Activated CD8-positive, alpha-beta memory T cell treated with anti-CD3 and anti-CD28 coated beads for 36 hours (primary cell): ENCODE results near the gene ATP2B3. TPM values are rescaled to one million over a fixed set of nuclear protein-coding genes. Genes with fewer than 3 reads are reported as not detected.

Experiments used
- CTCF ChIA-PET: fragments of 350-600 bp; sonication (Branson Sonifier 250); formaldehyde crosslinking; loops from one replicate; lab custom pipeline; 2021; ENCODE audit warnings: antibody characterized with exemption; lab: Charles Lee
- POLR2A ChIA-PET: fragments of 350-600 bp; sonication (Branson Sonifier 250); formaldehyde crosslinking; loops from one replicate; lab custom pipeline; 2021; ENCODE audit warnings: antibody characterized with exemption; lab: Charles Lee
- total RNA-seq, 2 experiments: library from RNA; stranded (reverse); gene quantifications; one replicate each; pipeline ENCODE4 v1.2.3, GENCODE V29; 2021

ATP2B3 gene
- total RNA-seq, 2 experiments from 2014 or later: not detected

GRCh38 chrX:153556767-153557166 lies 39.3 kb downstream of the ATP2B3 start:
- ChIA-PET POLR2A (no interaction called here), CTCF (interaction anchor here (0.7 kb wide), 1 partner anchor 16 kb away, joined by 4 read pairs; no protein-coding TSS in a partner anchor)

- ChIA-PET POLR2A (no interaction called here), CTCF (no interaction called here)
Observed at GRCh38 chrX:153557618-153558355, 40.3 kb downstream of the ATP2B3 start.

- POLR2A ChIA-PET: no interaction called here
- CTCF ChIA-PET: interaction anchor here (0.9 to 1.5 kb wide), 2 partner anchors 23 to 107 kb away, joined by 3 to 4 read pairs; no protein-coding TSS in a partner anchor
Observed at GRCh38 chrX:153560000-153560399, 42.6 kb downstream of the ATP2B3 start.

- CTCF ChIA-PET: interaction anchor here (0.9 to 1.5 kb wide), 2 partner anchors 23 to 107 kb away, joined by 3 to 4 read pairs; no protein-coding TSS in a partner anchor
- POLR2A ChIA-PET: no interaction called here
Observed at GRCh38 chrX:153560466-153560865, 43.0 kb downstream of the ATP2B3 start.

GRCh38 chrX:153561337-153561736 lies 43.9 kb downstream of the ATP2B3 start:
- POLR2A ChIA-PET: no interaction called here
- CTCF ChIA-PET: no interaction called here

GRCh38 chrX:153562546-153562945 lies 45.1 kb downstream of the ATP2B3 start:
- ChIA-PET CTCF (interaction anchor here (1.3 kb wide), 1 partner anchor 23 kb away, joined by 3 read pairs; no protein-coding TSS in a partner anchor), POLR2A (no interaction called here)

- CTCF ChIA-PET: interaction anchor here (2.0 kb wide), 1 partner anchor 10 kb away, joined by 4 read pairs; no protein-coding TSS in a partner anchor
- POLR2A ChIA-PET: interaction anchor here (0.5 kb wide), 1 partner anchor 14 kb away, joined by 3 read pairs; no protein-coding TSS in a partner anchor
Observed at GRCh38 chrX:153564047-153564606, 46.7 kb downstream of the ATP2B3 start.

GRCh38 chrX:153565996-153566580 lies 48.6 kb downstream of the ATP2B3 start:
- CTCF ChIA-PET: interaction anchor here (2.0 kb wide), 1 partner anchor 12 kb away, joined by 4 read pairs; no protein-coding TSS in a partner anchor
- POLR2A ChIA-PET: no interaction called here

GRCh38 chrX:153568451-153569011 lies 51.1 kb downstream of the ATP2B3 start:
- POLR2A ChIA-PET: no interaction called here
- CTCF ChIA-PET: no interaction called here

GRCh38 chrX:153569475-153569874 lies 52.0 kb downstream of the ATP2B3 start:
- POLR2A ChIA-PET: no interaction called here
- CTCF ChIA-PET: no interaction called here

- ChIA-PET POLR2A (no interaction called here), CTCF (interaction anchor here (1.2 kb wide), 1 partner anchor 18 kb away, joined by 4 read pairs; no protein-coding TSS in a partner anchor)
Observed at GRCh38 chrX:153571534-153571908, 54.1 kb downstream of the ATP2B3 start.

GRCh38 chrX:153572601-153573000 lies 55.2 kb downstream of the ATP2B3 start:
- POLR2A ChIA-PET: no interaction called here
- CTCF ChIA-PET: no interaction called here

GRCh38 chrX:153573984-153574383 lies 56.5 kb downstream of the ATP2B3 start:
- CTCF ChIA-PET: no interaction called here
- POLR2A ChIA-PET: no interaction called here

GRCh38 chrX:153576239-153576870 lies 58.9 kb downstream of the ATP2B3 start:
- CTCF ChIA-PET: no interaction called here
- POLR2A ChIA-PET: no interaction called here

- ChIA-PET POLR2A (no interaction called here), CTCF (no interaction called here)
Observed at GRCh38 chrX:153576961-153577360, 59.5 kb downstream of the ATP2B3 start.

GRCh38 chrX:153578200-153578835 lies 60.9 kb downstream of the ATP2B3 start:
- POLR2A ChIA-PET: interaction anchor here (0.5 kb wide), 1 partner anchor 14 kb away, joined by 3 read pairs; no protein-coding TSS in a partner anchor
- CTCF ChIA-PET: no interaction called here

GRCh38 chrX:153578889-153579288 lies 61.4 kb downstream of the ATP2B3 start:
- ChIA-PET CTCF (no interaction called here), POLR2A (no interaction called here)

- CTCF ChIA-PET: interaction anchor here (1.1 to 1.2 kb wide), 2 partner anchors 41 to 86 kb away, joined by 3 to 4 read pairs; no protein-coding TSS in a partner anchor
- POLR2A ChIA-PET: no interaction called here
Observed at GRCh38 chrX:153580700-153581386, 63.4 kb downstream of the ATP2B3 start.
